GM12872 (cell line): ENCODE results near the gene GPR4.

Experiments used
- TF ChIP-seq, protein P1 (sequence below): IDR thresholded peaks from 3 replicates; pipeline ENCODE4 v1.5.1; 2011; ENCODE audit warnings: low read depth, mild to moderate bottlenecking, low read length, moderate library complexity; ENCODE audit not compliant: insufficient read depth

Gene GPR4

DNA sequence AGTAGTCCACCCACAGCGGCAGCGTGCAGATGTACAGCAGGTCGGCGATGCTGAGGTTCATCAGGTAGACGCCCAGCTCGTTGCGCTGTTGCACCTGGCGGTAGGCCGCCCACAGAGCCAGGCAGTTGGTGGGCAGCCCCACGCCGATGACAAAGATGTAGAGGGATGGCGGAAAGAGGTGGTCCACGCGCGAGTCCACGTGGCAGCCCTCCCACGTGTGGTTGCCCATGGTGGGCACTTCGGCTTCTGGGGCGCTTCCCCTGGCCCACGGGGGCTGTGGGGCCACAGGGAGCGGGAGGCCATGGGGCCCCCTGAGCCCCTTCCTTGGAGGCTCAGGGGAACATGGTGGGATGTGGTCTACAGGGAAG, 10.4 kb downstream of the GPR4 start:
- TF ChIP-seq, protein P1, sequence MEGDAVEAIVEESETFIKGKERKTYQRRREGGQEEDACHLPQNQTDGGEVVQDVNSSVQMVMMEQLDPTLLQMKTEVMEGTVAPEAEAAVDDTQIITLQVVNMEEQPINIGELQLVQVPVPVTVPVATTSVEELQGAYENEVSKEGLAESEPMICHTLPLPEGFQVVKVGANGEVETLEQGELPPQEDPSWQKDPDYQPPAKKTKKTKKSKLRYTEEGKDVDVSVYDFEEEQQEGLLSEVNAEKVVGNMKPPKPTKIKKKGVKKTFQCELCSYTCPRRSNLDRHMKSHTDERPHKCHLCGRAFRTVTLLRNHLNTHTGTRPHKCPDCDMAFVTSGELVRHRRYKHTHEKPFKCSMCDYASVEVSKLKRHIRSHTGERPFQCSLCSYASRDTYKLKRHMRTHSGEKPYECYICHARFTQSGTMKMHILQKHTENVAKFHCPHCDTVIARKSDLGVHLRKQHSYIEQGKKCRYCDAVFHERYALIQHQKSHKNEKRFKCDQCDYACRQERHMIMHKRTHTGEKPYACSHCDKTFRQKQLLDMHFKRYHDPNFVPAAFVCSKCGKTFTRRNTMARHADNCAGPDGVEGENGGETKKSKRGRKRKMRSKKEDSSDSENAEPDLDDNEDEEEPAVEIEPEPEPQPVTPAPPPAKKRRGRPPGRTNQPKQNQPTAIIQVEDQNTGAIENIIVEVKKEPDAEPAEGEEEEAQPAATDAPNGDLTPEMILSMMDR, result no peak

DNA sequence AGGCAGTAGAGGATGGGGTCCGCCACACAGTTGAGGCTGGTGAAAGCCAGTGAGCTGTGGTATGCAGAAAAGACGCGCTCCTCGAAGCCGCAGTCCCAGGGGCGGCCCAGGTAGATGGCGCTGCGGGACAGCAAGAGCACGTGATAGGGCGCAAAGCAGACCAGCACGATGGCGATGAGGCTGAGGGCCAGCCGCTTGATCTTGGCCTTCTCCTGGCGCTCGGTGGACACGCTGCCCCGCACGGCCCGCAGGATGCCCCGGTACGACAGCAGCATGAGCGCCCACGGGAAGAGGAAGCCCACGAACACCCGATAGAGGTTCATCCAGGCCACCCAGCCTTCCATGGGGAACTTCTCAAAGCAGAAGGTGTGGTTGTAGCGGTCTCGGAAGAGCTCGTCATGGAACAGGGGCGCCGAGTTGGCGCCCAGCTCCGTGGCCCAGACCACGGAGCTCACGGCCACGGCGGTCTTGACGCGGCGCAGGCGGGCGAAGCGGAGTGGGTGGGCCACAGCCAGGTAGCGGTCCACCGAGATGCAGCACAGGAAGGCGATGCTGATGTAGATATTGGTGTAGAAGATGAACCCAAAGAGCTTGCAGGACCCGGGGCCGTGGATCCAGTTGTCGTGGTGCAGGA, 10.9 kb downstream of the GPR4 start:
- TF ChIP-seq, protein P1, result peak; percentile 70

- TF ChIP-seq, protein P1, result no peak
These were observed 11.6 kb downstream of the GPR4 start for GRCh38 chr19:45590300-45591003.

- TF ChIP-seq, protein P1, result no peak
These were observed 12.2 kb downstream of the GPR4 start for GRCh38 chr19:45589768-45590167.

- TF ChIP-seq, protein P1, result no peak
These were observed 14.1 kb downstream of the GPR4 start for GRCh38 chr19:45587873-45588272.

- TF ChIP-seq, protein P1, result no peak
These were observed 16.8 kb downstream of the GPR4 start for GRCh38 chr19:45585158-45585577.

DNA sequence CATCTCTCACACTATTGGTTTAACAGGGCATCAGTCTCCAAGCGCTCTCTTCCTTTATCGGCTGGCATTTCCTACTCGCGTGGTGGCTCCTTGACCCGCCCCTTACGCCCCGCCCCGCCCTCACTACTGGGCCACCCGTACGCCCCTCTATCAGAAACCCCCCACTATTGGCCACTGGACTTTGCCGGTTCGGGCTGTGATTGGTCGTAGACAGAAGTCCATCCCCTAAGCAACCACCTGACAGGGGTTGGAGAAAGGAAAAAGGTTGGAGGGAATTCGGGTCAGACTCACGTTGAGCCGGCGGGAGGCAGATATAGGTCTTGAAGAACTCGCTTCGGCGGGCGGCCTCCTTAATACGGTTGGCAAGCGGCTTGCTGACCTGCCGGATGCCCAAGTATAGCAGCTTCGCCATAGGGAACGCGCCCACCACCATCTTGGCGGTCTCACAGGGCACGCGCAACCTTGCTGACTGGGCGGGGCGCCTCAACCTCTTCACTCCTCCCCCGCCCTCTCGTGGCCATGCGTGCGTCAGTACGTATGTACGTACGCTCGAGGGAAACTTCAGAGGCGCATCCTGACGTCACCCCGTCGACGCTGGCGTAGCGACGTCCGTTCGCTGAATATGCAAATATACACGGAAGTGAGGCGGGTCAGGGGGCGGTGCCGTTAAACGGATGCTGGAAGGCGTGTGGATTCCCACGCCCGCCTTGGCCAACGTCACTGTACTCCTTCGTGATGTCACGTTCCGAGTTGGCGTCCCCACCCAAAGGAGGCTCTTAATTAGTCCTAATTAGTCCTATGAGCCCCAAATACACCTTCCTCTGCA, 17.5 kb downstream of the GPR4 start, which contains the start of gene OPA3:
TSS of gene OPA3 (minus strand) at position 471 of the 826 bp plus-strand sequence. CDS start at position 433, 38 bp downstream.
- TF ChIP-seq, protein P1, result no peak
